K562 (cell line): ENCODE results near the gene MRPL11. TPM values are rescaled to one million over a fixed set of nuclear protein-coding genes. Genes with fewer than 3 reads are reported as not detected.
A peak's percentile ranks its signal among the peaks of the same experiment; 100 is the strongest.

Experiments used
- ADNP ChIP-seq: fragments of 200-800 bp; sonication (Bioruptor generic); IDR thresholded peaks from 2 replicates; pipeline ENCODE4 v1.6.1; 2016; ENCODE audit warnings: missing genetic modification characterization, missing compliant biosample characterization
- BRD9 ChIP-seq: fragments of 450-650 bp; IDR thresholded peaks from 2 replicates; pipeline ENCODE4 v1.6.1; 2018; ENCODE audit warnings: low read depth; ENCODE audit not compliant: partially characterized antibody
- ELF4 ChIP-seq: fragments of 450-650 bp; formaldehyde crosslinking; IDR thresholded peaks from 2 replicates; pipeline ENCODE4 v1.4.0; 2022; ENCODE audit warnings: missing genetic modification characterization
- FOXA3 ChIP-seq, 2 experiments: fragments of 450-650 bp in 1 of 2; sonication (generic) in 1 of 2; formaldehyde crosslinking; IDR thresholded peaks in 1 of 2; conservative IDR thresholded peaks in 1 of 2; 2 replicates each; pipeline versions ENCODE4 v1.4.0 to v1.8.0; 2020 to 2022; ENCODE audit warnings: mild to moderate bottlenecking in 2 of 2, missing genetic modification reagents in 1 of 2
- HIVEP1 ChIP-seq: fragments of 250-450 bp; sonication (Bioruptor Pico); IDR thresholded peaks from 2 replicates; pipeline ENCODE4 v1.4.0; 2020; ENCODE audit warnings: mild to moderate bottlenecking
- ILK ChIP-seq: fragments of 450-650 bp; IDR thresholded peaks from 2 replicates; pipeline ENCODE4 v1.6.1; 2016; ENCODE audit warnings: missing genetic modification characterization, low read depth, mild to moderate bottlenecking, missing compliant biosample characterization, moderate library complexity, borderline replicate concordance
- KLF16 ChIP-seq: IDR thresholded peaks from 2 replicates; pipeline ENCODE4 v1.6.1; 2016; ENCODE audit warnings: antibody characterized with exemption
- NRF1 ChIP-seq, 2 experiments: fragments of 450-650 bp; IDR thresholded peaks in 1 of 2; conservative IDR thresholded peaks in 1 of 2; 2 replicates each; pipeline ENCODE4 v1.6.1; 2014; ENCODE audit warnings: mild to moderate bottlenecking in 2 of 2
- RCOR1 ChIP-seq, 2 experiments: IDR thresholded peaks; 2 replicates each; pipeline ENCODE4 v1.6.1; 2012; ENCODE audit warnings: low read depth in 2 of 2, low read length in 2 of 2, borderline replicate concordance in 1 of 2, improper control_type of control experiment in 1 of 2
- TCF7L2 ChIP-seq: fragments of 150-350 bp; IDR thresholded peaks from 2 replicates; pipeline ENCODE4 v1.6.1; 2016; ENCODE audit warnings: low read depth, mild to moderate bottlenecking, low read length, moderate library complexity
- ZBED1 ChIP-seq: IDR thresholded peaks from 2 replicates; pipeline ENCODE4 v1.6.1; 2014
- ZNF184 ChIP-seq: sonication (generic); formaldehyde crosslinking; IDR thresholded peaks from 2 replicates; pipeline ENCODE4 v1.5.0; 2020; ENCODE audit warnings: missing genetic modification reagents
- ZNF197 ChIP-seq: fragments of 200-800 bp; sonication (Bioruptor generic); IDR thresholded peaks from 2 replicates; pipeline ENCODE4 v1.6.1; 2016; ENCODE audit warnings: low read depth, missing genetic modification characterization, missing compliant biosample characterization
- ZNF75A ChIP-seq: fragments of 450-650 bp; formaldehyde crosslinking; IDR thresholded peaks from 2 replicates; pipeline ENCODE4 v1.4.0; 2020; ENCODE audit warnings: mild to moderate bottlenecking
- polyA plus RNA-seq, 8 experiments: library from polyadenylated mRNA; depleted of rRNA in 4 of 8; stranded (reverse) in 5 of 8; unstranded in 3 of 8; fragments of >200 nt; fragmentation: Nextera tagmentation in 2 of 8; fragmentation: Illumina TruSeq in 1 of 8; extraction: Ambion mirVana in 2 of 8; extraction: Trizol in 1 of 8; gene quantifications; 2 replicates each; pipeline versions ENCODE4 v1.2.1 to v1.2.3, GENCODE V29; 2011 to 2014; ENCODE audit warnings: inconsistent platforms in 1 of 8, missing spikeins in 1 of 8
- total RNA-seq, 7 experiments: library from RNA; depleted of rRNA in 6 of 7; stranded (reverse); fragments of >200 nt in 6 of 7; fragmentation: Illumina TruSeq in 2 of 7; extraction: Trizol in 2 of 7; gene quantifications; 2 replicates each; pipeline versions ENCODE4 v1.2.1 to v1.2.3, GENCODE V29; 2011 to 2021; ENCODE audit warnings: low replicate concordance in 1 of 7
- TF ChIP-seq, protein P1 (sequence below): fragments of 450-650 bp; formaldehyde crosslinking; conservative IDR thresholded peaks from 2 replicates; pipeline ENCODE4 v1.4.0; 2022; ENCODE audit warnings: mild to moderate bottlenecking, missing genetic modification characterization
- TF ChIP-seq, protein P2 (sequence below): IDR thresholded peaks from 3 replicates; pipeline ENCODE4 v1.6.1; 2011; ENCODE audit warnings: borderline replicate concordance, mild to moderate bottlenecking, moderate library complexity; ENCODE audit not compliant: insufficient read length; ENCODE audit errors: extremely low read depth
- TF ChIP-seq, protein P3 (sequence below): fragments of 200-800 bp; sonication (Bioruptor generic); IDR thresholded peaks from 2 replicates; pipeline ENCODE4 v1.6.1; 2017; ENCODE audit warnings: missing genetic modification characterization, missing compliant biosample characterization
- TF ChIP-seq, protein P4 (sequence below): fragments of 250-450 bp; sonication (Bioruptor Pico); IDR thresholded peaks from 2 replicates; pipeline ENCODE4 v1.5.0; 2021
- TF ChIP-seq, protein P5 (sequence below): sonication (generic); formaldehyde crosslinking; IDR thresholded peaks from 2 replicates; pipeline ENCODE4 v1.4.0; 2020; ENCODE audit warnings: mild to moderate bottlenecking, missing genetic modification reagents

The MRPL11 gene
- total and polyA plus RNA-seq, 9 of the 15 experiments (the other 6 are each of a cell fraction or from before 2014, with no cell fraction given): 33.0 to 173 (median 91.9) TPM

DNA sequence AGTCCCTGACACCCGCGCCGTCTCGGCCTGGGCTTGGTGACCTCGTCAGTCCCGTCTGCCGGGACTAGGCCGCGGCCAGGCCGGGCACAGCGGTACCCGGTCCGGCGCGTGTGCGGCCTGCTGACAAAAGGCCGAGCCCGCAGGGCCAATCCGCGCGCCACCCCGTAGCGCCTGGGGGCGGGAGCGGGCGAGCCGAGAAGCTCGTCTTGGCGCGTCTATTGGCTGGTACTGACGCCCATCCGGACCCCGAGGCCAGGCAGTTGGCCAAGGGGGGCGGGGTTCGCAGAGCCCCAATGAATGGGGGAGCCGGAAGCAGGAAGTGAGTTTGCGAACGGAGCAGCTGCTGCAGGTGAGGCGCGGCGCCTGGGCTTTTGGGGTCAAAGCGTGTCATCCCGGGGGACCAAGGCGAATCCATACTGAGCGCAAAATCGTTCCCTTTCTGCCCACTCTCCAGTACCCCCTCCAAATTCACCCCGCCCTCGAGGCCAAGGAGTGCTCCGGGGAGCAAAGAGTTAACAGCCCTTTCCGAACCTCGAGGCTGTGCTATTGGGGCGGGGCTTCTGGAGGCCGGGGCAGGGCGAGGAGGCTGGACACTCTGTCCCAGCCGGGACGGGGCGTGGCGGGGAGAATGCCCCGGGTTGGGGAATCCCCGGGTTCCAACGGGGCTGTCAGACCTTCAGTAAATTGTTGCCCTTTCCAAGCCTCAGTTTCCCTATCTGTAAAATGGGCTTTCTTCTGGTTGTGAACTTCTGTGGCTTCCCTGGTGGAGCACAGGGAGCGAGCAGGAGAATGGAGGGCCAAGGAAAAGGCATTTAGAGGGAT lies 41.7 kb upstream of the MRPL11 start, which contains the start of gene DPP3 (continued):
- TF ChIP-seq ELF4 (CRISPR knock-in tag) (peak; percentile 87; the same call in 1 of the 2 replicates), HIVEP1 (CRISPR knock-in tag) (no peak), ZNF184 (CRISPR knock-in tag) (no peak), ZNF197 (CRISPR knock-in tag) (no peak), TCF7L2 (no peak), FOXA3 (CRISPR knock-in tag; conservative IDR thresholded peaks at IDR 0.05 in 1 of 2, IDR thresholded peaks at IDR 0.05 in 1 of 2) (0 out of 4 replicates have a peak, but pooled peaks of 1 of the 2 experiments have one; percentile 30), ZBED1 (no peak), RCOR1 (IDR thresholded peaks at IDR 0.05; ENCODE audit: borderline replicate concordance in 1 of 2, low read depth in 2 of 2, low read length in 2 of 2) (peak in 1 of 2 experiments; percentile 91; a peak in 3 of 4 replicates), ILK (tag) (no peak), KLF16 (no peak), ADNP (tag) (peak; percentile 94), NRF1 (conservative IDR thresholded peaks at IDR 0.05 in 1 of 2, IDR thresholded peaks at IDR 0.05 in 1 of 2) (peak; percentile 73 to 77), ZNF75A (CRISPR knock-in tag) (no peak), BRD9 (no peak)
- TF ChIP-seq, protein P1, sequence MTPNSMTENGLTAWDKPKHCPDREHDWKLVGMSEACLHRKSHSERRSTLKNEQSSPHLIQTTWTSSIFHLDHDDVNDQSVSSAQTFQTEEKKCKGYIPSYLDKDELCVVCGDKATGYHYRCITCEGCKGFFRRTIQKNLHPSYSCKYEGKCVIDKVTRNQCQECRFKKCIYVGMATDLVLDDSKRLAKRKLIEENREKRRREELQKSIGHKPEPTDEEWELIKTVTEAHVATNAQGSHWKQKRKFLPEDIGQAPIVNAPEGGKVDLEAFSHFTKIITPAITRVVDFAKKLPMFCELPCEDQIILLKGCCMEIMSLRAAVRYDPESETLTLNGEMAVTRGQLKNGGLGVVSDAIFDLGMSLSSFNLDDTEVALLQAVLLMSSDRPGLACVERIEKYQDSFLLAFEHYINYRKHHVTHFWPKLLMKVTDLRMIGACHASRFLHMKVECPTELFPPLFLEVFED: 0 out of 2 replicates have a peak, but pooled peaks have one; percentile 44
- TF ChIP-seq, protein P2, sequence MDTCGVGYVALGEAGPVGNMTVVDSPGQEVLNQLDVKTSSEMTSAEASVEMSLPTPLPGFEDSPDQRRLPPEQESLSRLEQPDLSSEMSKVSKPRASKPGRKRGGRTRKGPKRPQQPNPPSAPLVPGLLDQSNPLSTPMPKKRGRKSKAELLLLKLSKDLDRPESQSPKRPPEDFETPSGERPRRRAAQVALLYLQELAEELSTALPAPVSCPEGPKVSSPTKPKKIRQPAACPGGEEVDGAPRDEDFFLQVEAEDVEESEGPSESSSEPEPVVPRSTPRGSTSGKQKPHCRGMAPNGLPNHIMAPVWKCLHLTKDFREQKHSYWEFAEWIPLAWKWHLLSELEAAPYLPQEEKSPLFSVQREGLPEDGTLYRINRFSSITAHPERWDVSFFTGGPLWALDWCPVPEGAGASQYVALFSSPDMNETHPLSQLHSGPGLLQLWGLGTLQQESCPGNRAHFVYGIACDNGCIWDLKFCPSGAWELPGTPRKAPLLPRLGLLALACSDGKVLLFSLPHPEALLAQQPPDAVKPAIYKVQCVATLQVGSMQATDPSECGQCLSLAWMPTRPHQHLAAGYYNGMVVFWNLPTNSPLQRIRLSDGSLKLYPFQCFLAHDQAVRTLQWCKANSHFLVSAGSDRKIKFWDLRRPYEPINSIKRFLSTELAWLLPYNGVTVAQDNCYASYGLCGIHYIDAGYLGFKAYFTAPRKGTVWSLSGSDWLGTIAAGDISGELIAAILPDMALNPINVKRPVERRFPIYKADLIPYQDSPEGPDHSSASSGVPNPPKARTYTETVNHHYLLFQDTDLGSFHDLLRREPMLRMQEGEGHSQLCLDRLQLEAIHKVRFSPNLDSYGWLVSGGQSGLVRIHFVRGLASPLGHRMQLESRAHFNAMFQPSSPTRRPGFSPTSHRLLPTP: no peak
- TF ChIP-seq, protein P3, sequence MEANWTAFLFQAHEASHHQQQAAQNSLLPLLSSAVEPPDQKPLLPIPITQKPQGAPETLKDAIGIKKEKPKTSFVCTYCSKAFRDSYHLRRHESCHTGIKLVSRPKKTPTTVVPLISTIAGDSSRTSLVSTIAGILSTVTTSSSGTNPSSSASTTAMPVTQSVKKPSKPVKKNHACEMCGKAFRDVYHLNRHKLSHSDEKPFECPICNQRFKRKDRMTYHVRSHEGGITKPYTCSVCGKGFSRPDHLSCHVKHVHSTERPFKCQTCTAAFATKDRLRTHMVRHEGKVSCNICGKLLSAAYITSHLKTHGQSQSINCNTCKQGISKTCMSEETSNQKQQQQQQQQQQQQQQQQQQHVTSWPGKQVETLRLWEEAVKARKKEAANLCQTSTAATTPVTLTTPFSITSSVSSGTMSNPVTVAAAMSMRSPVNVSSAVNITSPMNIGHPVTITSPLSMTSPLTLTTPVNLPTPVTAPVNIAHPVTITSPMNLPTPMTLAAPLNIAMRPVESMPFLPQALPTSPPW (CRISPR knock-in tag): peak; percentile 80
- TF ChIP-seq, protein P4, sequence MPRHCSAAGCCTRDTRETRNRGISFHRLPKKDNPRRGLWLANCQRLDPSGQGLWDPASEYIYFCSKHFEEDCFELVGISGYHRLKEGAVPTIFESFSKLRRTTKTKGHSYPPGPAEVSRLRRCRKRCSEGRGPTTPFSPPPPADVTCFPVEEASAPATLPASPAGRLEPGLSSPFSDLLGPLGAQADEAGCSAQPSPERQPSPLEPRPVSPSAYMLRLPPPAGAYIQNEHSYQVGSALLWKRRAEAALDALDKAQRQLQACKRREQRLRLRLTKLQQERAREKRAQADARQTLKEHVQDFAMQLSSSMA: no peak
- TF ChIP-seq, protein P5, sequence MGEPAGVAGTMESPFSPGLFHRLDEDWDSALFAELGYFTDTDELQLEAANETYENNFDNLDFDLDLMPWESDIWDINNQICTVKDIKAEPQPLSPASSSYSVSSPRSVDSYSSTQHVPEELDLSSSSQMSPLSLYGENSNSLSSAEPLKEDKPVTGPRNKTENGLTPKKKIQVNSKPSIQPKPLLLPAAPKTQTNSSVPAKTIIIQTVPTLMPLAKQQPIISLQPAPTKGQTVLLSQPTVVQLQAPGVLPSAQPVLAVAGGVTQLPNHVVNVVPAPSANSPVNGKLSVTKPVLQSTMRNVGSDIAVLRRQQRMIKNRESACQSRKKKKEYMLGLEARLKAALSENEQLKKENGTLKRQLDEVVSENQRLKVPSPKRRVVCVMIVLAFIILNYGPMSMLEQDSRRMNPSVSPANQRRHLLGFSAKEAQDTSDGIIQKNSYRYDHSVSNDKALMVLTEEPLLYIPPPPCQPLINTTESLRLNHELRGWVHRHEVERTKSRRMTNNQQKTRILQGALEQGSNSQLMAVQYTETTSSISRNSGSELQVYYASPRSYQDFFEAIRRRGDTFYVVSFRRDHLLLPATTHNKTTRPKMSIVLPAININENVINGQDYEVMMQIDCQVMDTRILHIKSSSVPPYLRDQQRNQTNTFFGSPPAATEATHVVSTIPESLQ (CRISPR knock-in tag): no peak
